GM19025 (cell line): ENCODE measurements around the gene CNTN5.
"Not testable (repeated sequence)": the region's sequence is repeated elsewhere in the genome, so short reads cannot be mapped to it uniquely, and the experiment has no call there.

Source experiments
- ATAC-seq: cut with Tn5 transposase; IDR thresholded peaks from one replicate; pipeline ENCODE4 v1.9.1; 2021; ENCODE audit warnings: mild to moderate bottlenecking, low read depth, moderate library complexity; ENCODE audit not compliant: unreplicated experiment

Gene CNTN5

GRCh38 chr11:99268886-99269285 lies 248.1 kb downstream of the CNTN5 start:
- ATAC-seq: no peak

DNA sequence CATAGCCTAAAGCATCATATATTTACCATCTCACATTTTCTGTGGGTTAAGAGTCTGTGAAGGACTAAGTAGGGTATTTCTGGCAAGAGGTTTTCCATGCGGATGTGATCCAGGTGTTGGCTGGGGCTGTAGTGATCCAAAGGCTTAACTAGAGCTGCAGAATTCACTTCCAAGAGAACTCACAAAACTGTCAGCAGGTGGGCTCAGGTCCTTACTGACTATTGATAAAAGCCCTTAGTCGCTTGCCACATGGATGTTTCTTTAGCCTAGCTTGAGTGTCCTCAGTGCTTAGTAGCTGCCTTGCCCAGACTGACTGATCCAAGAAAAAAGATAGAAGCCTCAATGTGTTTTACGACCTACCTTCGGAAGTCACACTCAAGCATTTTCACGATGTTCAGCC lies 250.8 kb downstream of the CNTN5 start:
- no peak for ATAC-seq

DNA sequence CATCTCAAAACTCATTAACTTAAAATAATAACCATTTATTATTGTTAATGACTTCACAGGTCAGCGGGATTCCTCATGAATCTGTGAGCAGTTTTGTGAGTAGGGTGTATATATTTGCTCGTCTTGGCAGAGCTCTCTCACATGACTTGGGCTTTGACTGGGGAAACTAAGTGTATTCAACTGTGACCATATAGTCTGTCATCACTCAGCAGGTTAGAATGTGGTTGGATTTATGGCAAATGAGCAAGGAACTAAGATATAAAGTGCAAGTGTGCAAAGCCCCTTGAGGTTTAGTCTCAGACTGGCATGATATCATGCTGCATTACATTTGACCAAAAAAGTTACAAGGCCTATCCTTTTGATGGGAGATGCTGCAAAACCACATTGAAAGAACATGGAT lies 254.8 kb downstream of the CNTN5 start:
- no peak for ATAC-seq

GRCh38 chr11:99277281-99277680 lies 256.5 kb downstream of the CNTN5 start:
- ATAC-seq: no peak

DNA sequence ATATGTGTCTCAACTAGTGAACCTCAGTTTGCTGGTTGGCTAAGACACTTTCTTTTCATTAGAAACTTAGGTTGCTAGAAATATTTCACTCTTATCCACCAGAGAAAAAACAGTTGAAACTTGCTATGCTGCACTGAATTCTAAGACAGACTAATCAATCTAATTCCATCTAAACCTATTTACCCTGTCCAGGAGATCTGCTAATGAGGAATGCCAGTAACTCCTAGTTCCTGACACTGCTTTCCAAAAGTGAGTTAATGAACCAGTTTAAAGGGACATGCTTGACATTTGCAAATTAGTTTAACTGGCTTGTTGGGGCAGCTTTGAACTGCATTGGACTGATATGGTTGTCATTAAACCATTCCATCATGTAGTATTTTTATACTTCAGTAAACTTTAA lies 258.5 kb downstream of the CNTN5 start:
- ATAC-seq: no peak

DNA sequence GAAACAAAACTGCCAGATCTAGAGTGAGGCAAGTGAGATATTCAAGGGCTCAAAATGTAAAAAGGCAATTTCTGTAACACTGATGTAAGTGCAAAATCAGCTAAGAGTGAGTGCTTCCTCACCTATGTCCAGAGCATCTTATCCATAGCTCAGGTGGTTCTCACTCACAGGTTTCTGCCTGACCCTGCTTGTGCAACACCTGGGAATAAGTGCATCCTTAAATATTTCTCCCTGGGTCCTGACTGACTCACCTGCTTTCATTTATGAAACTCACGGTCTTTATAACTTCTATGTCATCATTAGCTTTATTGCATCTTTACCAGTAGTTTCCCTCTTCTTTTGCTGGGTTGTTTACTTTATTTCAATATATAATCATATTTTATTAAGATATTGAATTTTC lies 260.6 kb downstream of the CNTN5 start:
- no peak for ATAC-seq

- not testable (repeated sequence) for ATAC-seq
Measured at GRCh38 chr11:99297925-99298324, 277.2 kb downstream of the CNTN5 start.

DNA sequence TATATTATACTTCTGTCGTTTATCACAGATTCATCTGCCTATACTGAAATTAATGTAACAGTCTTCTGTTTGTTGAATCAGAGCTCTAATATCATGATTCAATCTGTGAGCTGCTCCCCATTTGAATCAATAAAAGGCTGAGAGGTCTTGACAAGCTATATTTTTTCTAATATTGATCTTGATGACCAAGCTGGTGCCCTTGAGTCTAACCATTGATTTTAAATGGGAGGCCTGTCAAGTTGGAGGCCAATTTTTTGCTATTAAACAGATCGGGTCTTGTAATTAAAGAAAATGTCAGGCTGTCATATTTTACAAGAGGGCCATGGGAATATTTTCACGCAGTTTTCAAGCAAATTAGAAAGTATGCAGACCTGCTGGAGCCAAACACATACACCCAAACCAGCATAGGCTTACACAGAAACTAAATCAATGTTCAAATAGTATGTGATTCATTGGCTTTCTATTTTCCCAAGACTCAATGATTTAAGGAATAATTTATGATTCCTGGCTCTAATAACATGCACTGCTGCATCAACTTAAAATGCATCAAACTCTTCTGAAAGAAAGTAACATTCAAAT lies 286.9 kb downstream of the CNTN5 start:
- no peak for ATAC-seq

DNA sequence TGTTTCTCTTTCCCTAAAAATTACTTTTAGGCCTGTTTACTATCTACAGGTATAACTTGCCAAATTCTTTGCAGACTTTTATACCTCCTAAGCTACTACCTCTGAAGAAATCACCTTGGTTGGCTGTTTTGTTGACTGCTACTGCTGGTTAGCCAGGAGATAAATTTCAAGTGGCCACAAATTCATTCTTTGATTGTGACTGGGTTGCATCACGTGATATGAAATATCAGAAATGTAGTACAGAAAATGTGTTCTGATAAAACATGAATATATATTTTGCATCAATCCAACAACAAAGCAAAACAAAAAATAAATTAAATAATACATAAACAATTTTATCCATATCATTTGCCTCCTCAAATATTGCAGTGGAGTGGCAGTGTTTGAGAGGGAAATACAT lies 291.1 kb downstream of the CNTN5 start:
- no peak for ATAC-seq

GRCh38 chr11:99316776-99317520 lies 296.2 kb downstream of the CNTN5 start:
- no peak for ATAC-seq

DNA sequence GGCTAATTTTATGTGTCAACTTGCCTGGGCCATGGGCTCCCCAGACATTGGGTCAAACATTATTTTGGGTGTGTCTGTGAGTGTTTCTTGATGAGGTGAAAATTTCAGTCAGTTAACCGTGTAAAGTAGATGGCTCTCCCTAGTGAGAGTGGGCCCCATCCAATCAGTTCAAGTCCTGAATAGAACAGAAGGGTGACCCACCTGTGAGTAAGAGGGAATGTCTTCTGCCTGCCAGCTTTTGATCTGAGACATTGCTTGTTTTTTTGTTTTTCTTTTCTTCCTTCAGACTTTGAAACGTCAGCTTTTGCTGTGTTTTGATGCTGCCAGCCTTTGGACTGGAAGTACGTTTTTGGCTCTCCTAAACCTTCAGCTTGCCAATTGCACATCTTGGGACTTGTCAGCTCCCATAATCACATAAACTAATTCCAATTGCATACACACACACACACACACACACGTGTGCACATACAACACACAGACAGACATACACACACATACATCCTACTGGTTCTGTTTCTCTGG lies 300.1 kb downstream of the CNTN5 start:
- no peak for ATAC-seq

GRCh38 chr11:99325847-99326246 lies 305.1 kb downstream of the CNTN5 start:
- no peak for ATAC-seq

DNA sequence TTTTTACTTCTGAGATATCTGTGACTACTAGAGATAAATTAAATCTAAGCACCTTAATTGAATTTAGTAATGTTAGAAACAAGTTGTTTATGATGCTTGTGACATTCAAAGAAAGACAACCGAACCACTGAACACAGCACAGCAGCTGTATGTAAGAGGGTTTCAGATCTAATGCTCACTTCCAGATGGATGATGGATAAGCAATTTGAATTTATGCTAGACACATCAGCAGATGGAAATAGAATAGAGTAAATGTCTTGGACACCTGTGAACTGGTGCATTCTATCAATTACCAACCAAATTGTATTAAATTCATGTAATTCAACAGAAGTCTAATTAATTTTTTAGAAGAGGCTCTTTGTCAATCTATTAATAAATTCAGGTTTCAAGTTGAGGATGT lies 306.3 kb downstream of the CNTN5 start:
- no peak for ATAC-seq

GRCh38 chr11:99327527-99327926 lies 306.8 kb downstream of the CNTN5 start:
- no peak for ATAC-seq

DNA sequence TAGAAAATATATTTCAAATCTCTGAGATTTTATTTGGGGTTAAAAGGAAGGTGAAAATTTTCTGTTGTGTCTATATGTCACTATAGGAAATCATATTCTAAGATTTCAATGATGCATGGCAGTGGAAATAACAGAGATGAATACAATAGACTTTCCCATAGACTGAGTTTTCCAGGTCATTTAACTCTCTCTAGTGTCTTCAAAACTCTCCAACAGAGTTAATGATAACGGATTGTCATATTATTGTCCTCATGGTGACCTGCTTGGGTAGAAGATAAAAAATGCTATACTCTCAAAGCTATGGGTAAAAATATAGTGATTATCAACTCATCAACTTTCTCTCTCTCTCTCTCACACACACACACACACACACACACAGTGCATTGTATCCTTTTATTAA lies 312.9 kb downstream of the CNTN5 start:
- no peak for ATAC-seq

GRCh38 chr11:99343117-99343516 lies 322.4 kb downstream of the CNTN5 start:
- ATAC-seq: no peak

DNA sequence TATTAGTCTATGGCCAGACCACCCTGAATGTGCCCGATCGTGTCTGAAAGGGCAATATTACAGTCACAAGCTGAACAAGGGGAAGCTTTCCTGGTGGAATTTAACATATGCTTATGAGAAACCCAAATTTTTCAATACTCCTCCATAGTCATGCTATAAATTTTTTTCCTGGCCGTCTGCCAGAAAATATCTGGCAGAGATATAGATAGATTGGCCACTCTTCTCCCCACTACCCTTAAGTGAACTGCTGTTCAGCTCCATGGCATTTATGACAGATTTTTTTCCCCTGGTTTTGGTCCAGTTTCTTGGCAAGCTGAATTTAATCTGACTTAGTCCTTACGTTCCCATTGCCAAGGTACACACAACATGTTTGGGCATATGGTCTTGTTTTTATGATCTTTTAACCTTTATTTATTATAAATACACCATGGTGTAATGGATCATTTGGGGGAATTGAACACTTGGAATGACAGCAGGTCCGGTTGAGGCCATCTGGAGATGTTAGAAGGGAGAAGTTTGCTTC lies 328.5 kb downstream of the CNTN5 start:
- ATAC-seq: no peak

- ATAC-seq: no peak
Measured at GRCh38 chr11:99351624-99352023, 330.9 kb downstream of the CNTN5 start.

DNA sequence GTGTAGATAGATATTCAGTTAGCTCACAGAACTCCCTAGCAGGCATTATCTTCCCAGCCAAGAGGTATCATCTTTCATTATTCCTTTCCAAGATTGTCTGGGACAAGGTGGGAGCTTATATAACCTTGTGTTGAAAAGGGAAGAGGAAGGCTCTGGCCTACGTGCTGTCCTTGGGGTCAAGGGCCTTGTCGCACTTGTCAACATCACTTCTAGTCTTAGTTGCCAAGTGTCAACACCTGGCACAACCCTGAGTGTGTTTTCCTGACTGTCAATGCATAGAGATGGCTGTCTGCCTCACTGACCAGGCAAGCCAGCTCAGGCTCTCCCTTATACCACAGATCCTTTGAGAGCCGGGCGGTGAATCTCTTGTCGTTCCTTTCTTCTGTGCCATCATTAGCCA lies 331.9 kb downstream of the CNTN5 start:
- ATAC-seq: no peak

DNA sequence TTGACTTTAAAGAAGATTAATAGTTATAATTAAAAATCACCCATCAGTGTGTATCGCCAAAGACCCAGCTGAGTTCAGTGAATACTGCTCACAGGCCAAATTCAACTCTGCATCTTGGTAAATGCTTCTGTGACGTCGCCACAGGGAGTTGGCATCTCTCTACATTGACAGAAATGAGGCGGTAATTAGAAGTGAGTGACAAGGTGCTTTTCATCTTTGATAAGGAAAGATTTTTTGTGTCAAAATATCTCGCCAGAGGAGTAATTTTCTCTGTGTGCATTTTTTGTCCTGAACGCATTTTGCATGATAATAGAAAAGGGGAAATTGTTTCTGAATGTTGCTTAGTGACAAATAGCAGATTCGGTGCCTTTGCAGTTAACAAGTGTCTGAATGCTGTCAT lies 345.8 kb downstream of the CNTN5 start:
- no peak for ATAC-seq

DNA sequence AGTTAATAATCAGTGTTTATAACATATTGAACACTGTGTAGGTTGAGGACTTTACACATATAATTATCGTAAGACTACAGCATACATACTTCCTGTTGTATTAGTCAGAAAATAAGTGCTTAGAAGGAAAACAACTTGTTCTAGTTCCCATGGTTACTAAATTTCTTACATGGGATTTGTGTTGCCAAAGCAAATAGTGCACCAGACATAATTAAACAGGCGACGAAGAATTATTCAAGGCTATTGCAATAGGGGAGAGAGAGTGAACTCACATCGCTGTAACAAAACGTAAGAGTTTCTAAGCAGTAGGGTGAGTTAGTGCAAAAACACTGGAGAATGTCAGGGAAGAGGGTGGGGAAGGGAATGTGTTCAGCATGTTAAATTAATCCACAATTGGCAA lies 347.8 kb downstream of the CNTN5 start:
- ATAC-seq: no peak
